Stimulated activated naive B cell treated with anti-CD40 and anti-IgM and Interleukin-4, amounts not matched to agents 10 μg/mL and 1 μg/mL and 100 μg/mL, for 72 hours (primary cell): ENCODE data around the gene GCN1.
"Not testable (repeated sequence)": the region's sequence is repeated elsewhere in the genome, so short reads cannot be mapped to it uniquely, and the experiment has no call there.

Experiments
- ATAC-seq, 2 donors: fragments of 150-1000 bp; cut with Tn5 transposase; replicated peaks; 2 replicates each; pipeline ENCODE4 v1.10.0; 2021; ENCODE audit warnings: moderate library complexity in 1 of 2
- DNase-seq: peaks from one replicate; pipeline ENCODE4 v3.0.0; 2021
- H3K27ac Mint-ChIP-seq: one replicate; pipeline ENCODE4 v1.8.0; 2022; ENCODE audit warnings: mild to moderate bottlenecking, mixed read lengths
- H3K27me3 Mint-ChIP-seq, 2 donors: one replicate each; pipeline ENCODE4 v1.8.0; 2022; ENCODE audit warnings: mixed read lengths in 2 of 2
- H3K36me3 Mint-ChIP-seq, 2 donors: one replicate each; pipeline ENCODE4 v1.8.0; 2022; ENCODE audit warnings: mixed read lengths in 2 of 2, mild to moderate bottlenecking in 1 of 2
- H3K4me1 Mint-ChIP-seq, 2 donors: one replicate each; pipeline ENCODE4 v1.8.0; 2022; ENCODE audit warnings: mixed read lengths in 2 of 2, mild to moderate bottlenecking in 1 of 2
- H3K4me3 Mint-ChIP-seq, 2 donors: one replicate each; pipeline ENCODE4 v1.8.0; 2022; ENCODE audit warnings: mild to moderate bottlenecking in 2 of 2, mixed read lengths in 2 of 2, moderate library complexity in 1 of 2
- H3K9me3 Mint-ChIP-seq, 2 donors: one replicate each; pipeline ENCODE4 v1.8.0; 2022; ENCODE audit warnings: mixed read lengths in 2 of 2, mild to moderate bottlenecking in 1 of 2

GCN1 gene

DNA sequence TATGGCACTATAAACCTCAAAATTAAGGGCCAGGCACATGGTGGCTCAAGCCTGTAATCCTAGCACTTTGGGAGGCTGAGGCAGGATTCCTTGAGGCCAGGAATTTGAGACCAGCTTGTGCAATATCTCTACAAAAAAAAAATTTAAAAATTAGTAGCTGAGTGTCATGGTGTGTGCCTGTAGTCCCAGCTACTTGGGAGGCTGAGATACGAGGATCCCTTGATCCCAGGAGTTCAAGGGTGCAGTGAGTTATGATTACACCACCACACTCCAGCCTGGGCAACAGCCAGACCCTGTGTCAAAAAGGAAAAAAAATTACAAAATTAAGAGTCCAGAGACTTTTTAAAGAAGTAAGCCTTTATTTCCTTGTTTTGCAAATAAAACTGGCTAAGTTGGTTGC, 1.8 kb upstream of the GCN1 start:
- H3K4me1 Mint-ChIP-seq, result peaks cover 36 to 62% of the 10 kb centered on the region in 2 donors
- no peaks in the 10 kb centered on the region for H3K9me3 Mint-ChIP-seq
- peaks cover 38 to 55% of the 10 kb centered on the region in 2 donors for H3K36me3 Mint-ChIP-seq
- DNase-seq (no peak), ATAC-seq (no peak)
- H3K4me3 Mint-ChIP-seq, result peak overlapping the region in 1 of 2 donors; percentile 22
- H3K27ac Mint-ChIP-seq, result peak overlapping the region; percentile 47
- H3K27me3 Mint-ChIP-seq, result no peaks in the 10 kb centered on the region

DNA sequence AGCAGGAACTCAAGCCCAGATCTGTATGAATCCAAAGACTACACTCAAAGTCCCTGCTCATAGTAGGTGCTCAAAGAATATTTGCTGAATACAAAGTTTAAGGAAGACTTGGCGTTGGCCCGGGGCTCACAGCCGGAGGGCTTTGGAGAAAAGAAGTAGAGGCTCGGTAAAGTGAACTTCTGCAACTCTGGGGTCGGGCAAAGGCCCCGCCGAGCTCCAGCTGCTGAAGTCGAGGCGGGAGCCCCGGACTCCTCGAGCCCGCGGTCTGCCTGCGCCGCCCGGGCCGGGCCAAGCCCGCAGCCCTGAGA, 335 bp downstream of the GCN1 start:
- peak overlapping the region; percentile 84 to 85 for H3K4me3 Mint-ChIP-seq
- DNase-seq (no peak), ATAC-seq (peak; percentile 42 to 44)
- no peaks in the 10 kb centered on the region for H3K9me3 Mint-ChIP-seq
- no peaks in the 10 kb centered on the region for H3K27me3 Mint-ChIP-seq
- peak overlapping the region; percentile 96 for H3K27ac Mint-ChIP-seq
- peaks cover 30 to 47% of the 10 kb centered on the region in 2 donors for H3K4me1 Mint-ChIP-seq
- H3K36me3 Mint-ChIP-seq, result peaks cover 24 to 40% of the 10 kb centered on the region in 2 donors

DNA sequence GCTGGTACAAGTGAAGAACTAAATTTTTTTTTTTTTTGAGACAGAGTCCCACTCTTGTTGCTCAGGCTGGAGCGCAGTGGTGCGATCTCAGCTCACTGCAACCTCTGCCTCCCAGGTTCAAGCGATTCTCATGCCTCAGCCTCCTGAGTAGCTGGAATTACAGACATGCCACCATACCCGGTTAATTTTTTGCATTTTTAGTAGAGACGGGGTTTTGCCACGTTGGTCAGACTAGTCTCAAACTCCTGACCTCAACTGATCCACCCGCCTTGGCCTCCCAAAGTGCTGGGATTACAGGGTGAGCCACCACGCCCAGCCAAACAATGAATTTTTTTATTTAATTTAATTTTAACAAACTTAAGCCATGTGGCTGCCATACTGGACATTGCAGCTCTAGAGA, 1.2 kb downstream of the GCN1 start:
- peaks cover 22 to 38% of the 10 kb centered on the region in 2 donors for H3K4me1 Mint-ChIP-seq
- peaks cover 15 to 36% of the 10 kb centered on the region in 2 donors for H3K36me3 Mint-ChIP-seq
- H3K9me3 Mint-ChIP-seq, ATAC-seq, H3K27me3 Mint-ChIP-seq, DNase-seq: not testable (repeated sequence)
- H3K27ac Mint-ChIP-seq, result peak overlapping the region; percentile 96
- peak overlapping the region; percentile 41 to 85 for H3K4me3 Mint-ChIP-seq

DNA sequence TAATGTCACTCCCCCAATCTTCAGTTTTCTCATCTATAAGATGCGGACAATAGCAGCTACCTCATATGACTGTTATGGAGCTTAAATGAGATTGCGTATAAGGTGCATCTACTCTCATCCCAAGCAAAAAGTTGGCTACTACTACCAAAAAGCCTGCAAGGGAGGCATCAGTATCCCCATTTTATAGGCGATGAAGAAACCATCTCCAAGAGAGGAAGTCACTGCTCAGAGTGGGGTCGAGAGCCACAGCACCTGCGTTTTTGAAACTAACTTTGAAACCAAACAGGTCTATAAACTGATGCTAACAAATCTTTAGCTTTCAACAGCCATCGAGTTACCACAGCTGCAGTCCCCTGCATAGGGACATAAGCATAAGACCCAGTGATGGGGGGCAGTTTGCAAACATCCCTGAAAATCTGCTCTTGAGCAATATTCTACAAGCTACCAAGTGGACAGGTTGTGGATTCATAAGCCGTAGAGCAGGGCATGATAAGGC, 3.5 kb downstream of the GCN1 start:
- H3K9me3 Mint-ChIP-seq, result no peaks in the 10 kb centered on the region
- peaks cover 17 to 30% of the 10 kb centered on the region in 2 donors for H3K4me1 Mint-ChIP-seq
- H3K27me3 Mint-ChIP-seq, result no peaks in the 10 kb centered on the region
- no peak overlapping the region for H3K4me3 Mint-ChIP-seq
- ATAC-seq, result no peak
- no peak for DNase-seq
- peaks cover 13 to 38% of the 10 kb centered on the region in 2 donors for H3K36me3 Mint-ChIP-seq
- no peak overlapping the region for H3K27ac Mint-ChIP-seq

DNA sequence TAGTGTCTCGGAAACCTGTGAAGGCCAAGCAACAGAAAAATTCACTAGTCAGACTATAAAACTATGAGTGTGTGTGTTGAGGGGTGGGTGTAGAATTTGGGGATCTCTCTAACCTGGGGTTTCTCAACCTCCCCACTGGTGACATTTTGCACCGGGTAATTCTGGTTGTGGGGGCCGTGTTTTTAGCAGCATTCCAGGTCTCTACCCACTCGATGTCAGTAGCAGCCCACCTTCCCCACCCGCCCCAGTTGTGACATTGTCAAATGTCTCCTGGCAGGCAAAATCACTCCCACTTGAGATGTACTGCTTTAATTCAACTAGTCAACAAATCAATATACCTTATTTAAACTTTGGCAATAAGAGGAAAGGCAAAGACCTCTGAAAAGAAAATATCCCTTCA, 4.1 kb downstream of the GCN1 start:
- Mint-ChIP-seq H3K36me3 (peaks cover 13 to 40% of the 10 kb centered on the region in 2 donors), H3K27me3 (no peaks in the 10 kb centered on the region), H3K9me3 (no peaks in the 10 kb centered on the region), H3K27ac (no peak overlapping the region), H3K4me3 (no peak overlapping the region), H3K4me1 (peaks cover 17 to 30% of the 10 kb centered on the region in 2 donors)
- ATAC-seq (no peak), DNase-seq (no peak)

DNA sequence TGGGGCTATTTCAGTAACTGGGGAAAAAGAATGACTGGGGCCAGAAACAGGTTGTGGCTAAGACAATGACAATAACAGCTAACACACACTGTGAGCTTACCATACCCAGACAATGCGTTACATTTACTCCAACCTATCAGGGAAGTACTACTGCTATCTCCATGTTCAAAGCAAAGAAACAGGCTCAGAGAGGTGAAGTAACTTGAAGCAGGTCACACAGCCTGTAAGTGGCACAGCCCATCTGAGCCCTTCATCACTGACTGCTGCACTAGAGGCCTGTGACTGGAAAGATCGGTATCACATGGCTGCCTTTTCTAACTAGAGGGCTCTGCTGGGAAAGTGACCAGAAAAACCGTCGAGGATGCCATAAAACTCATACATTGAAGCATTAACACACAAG, 7.9 kb downstream of the GCN1 start:
- Mint-ChIP-seq H3K9me3 (no peaks in the 10 kb centered on the region), H3K36me3 (peaks cover 34 to 59% of the 10 kb centered on the region in 2 donors), H3K4me3 (no peak overlapping the region), H3K27ac (no peak overlapping the region), H3K4me1 (peaks cover 10 to 21% of the 10 kb centered on the region in 2 donors), H3K27me3 (no peaks in the 10 kb centered on the region)
- no peak for ATAC-seq
- DNase-seq, result no peak

DNA sequence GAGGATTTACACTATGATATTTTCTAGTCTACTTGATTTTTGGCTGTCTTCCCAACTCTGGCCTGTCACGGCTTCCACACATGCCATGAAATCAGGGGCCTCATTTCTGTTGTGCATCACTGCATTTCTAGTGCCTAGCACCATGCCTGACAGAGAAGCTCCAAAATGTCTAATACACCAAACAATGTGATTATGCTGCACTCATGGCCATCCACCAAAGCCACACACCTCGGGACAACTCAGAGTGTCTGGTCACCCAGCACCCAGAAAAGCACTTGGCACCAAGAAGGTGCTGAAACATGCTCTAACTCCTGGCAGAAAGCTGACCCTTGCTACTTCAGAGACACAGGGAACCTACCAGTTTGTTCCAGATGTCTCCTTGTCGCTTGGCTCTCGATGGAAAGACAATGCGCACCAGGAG, 11.3 kb downstream of the GCN1 start:
- no peak overlapping the region for H3K4me3 Mint-ChIP-seq
- ATAC-seq, result no peak
- H3K27me3 Mint-ChIP-seq, result no peaks in the 10 kb centered on the region
- no peak for DNase-seq
- no peak overlapping the region for H3K27ac Mint-ChIP-seq
- H3K9me3 Mint-ChIP-seq, result no peaks in the 10 kb centered on the region
- H3K4me1 Mint-ChIP-seq, result peaks cover 15 to 20% of the 10 kb centered on the region in 2 donors
- H3K36me3 Mint-ChIP-seq, result peaks cover 49 to 62% of the 10 kb centered on the region in 2 donors

DNA sequence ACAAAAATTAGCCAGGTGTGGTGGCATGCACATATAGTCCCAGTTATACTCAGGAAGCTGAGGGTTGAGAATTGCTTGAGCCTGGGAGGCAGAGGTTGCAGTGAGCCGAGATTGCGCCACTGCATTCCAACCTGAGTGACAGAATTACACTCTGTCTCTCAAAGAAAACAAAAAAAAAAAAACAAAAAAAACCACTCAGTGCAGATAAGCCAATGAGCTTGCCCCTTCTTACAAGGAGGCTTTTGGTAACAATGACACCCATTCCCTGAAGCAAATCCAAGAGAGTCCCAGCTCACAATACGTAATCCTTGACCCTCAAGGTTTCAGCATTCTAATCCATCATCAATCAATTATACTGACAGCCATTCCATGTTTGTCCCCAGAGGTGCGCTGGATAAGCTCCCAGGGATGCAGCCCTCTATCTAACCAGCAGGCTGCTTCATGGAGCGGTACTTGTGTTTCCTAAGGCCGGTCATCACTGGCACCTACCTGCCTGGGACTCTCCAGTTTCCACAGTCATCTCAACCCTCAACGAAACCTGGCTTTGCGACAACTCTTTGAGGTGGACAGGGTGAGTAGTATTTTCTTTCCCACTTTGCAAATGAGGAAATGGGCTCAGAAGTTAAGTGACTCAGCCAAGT, 12.4 kb downstream of the GCN1 start:
- Mint-ChIP-seq H3K27me3 (no peaks in the 10 kb centered on the region), H3K4me3 (no peak overlapping the region), H3K9me3 (no peaks in the 10 kb centered on the region), H3K4me1 (peaks cover 15 to 24% of the 10 kb centered on the region in 2 donors), H3K36me3 (peaks cover 57 to 68% of the 10 kb centered on the region in 2 donors), H3K27ac (no peak overlapping the region)
- ATAC-seq, result peak in 1 of 2 donors; percentile 41
- DNase-seq, result no peak

DNA sequence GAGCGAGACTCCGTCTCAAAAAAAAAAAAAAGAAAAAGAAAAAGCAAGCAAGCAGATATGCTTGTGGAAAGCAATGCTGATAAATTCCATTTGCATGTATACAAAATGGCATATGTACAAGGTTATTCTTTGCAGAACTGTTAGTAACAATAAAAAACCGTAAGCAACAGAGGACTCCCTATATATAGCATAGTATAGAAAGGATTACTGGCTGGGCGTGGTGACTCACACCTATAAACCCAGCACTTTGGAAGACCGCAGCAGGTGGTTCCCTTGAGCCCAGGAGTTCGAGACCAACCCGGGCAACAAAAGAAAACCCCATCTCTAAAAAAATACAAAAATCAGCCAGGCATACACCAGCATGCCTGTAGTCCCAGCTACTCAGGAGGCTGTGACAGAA, 13.5 kb downstream of the GCN1 start:
- H3K4me3 Mint-ChIP-seq, result no peak overlapping the region
- H3K36me3 Mint-ChIP-seq, result peaks cover 58 to 66% of the 10 kb centered on the region in 2 donors

DNA sequence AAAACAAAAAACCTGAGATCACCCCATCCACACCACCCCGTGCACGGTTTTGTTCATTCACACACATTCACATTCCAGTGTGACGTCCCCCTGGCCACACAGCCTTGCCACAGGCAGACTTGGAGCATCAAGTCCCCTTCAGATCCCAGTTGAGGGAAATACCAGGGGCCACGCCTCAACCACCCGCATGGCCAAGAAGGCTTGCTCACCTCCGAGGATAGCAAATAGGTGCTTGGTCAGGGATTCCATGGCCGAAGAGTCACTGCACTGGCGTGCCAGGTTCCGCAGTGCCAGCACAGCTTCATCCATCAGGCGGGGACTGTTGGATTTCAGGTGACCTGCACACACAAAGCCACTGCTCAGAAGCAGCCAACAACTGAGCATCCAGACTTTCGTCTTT, 19.0 kb downstream of the GCN1 start:
- no peaks in the 10 kb centered on the region for H3K27me3 Mint-ChIP-seq
- DNase-seq, result no peak
- H3K4me1 Mint-ChIP-seq, result peaks cover 14 to 22% of the 10 kb centered on the region in 2 donors
- ATAC-seq, result no peak
- H3K9me3 Mint-ChIP-seq, result no peaks in the 10 kb centered on the region
- no peak overlapping the region for H3K4me3 Mint-ChIP-seq
- H3K27ac Mint-ChIP-seq, result peak overlapping the region; percentile 14
- peaks cover 54 to 57% of the 10 kb centered on the region in 2 donors for H3K36me3 Mint-ChIP-seq

More for the DNA sequence above, 13.5 kb downstream of the GCN1 start:
- no peak for DNase-seq
- Mint-ChIP-seq H3K27ac (no peak overlapping the region), H3K9me3 (no peaks in the 10 kb centered on the region), H3K27me3 (no peaks in the 10 kb centered on the region), H3K4me1 (peaks cover 14 to 24% of the 10 kb centered on the region in 2 donors)
- ATAC-seq, result no peak

DNA sequence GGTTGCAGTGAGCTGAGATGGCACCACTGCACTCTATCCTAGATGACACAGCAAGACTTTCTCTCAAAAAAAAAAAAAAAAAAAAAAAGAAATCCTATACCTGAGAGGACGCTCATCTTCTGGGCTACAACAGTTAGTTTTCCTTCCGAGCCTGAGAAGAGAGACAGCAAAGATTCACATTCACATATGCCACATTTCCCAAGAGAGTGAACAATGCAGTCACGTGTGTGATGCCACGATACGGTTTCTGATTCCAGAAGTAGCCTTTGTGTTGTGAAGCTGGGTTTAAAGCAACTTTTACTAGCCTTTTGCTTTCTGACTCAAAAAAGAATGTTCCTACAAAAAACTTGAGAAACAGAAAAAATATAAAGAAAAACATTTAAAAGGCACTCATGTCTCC, 19.5 kb downstream of the GCN1 start:
- Mint-ChIP-seq H3K9me3 (no peaks in the 10 kb centered on the region), H3K36me3 (peaks cover 57 to 60% of the 10 kb centered on the region in 2 donors), H3K27me3 (no peaks in the 10 kb centered on the region), H3K4me3 (no peak overlapping the region), H3K27ac (no peak overlapping the region), H3K4me1 (peaks cover 14 to 22% of the 10 kb centered on the region in 2 donors)
- no peak for DNase-seq
- ATAC-seq, result peak; percentile 74 to 80

DNA sequence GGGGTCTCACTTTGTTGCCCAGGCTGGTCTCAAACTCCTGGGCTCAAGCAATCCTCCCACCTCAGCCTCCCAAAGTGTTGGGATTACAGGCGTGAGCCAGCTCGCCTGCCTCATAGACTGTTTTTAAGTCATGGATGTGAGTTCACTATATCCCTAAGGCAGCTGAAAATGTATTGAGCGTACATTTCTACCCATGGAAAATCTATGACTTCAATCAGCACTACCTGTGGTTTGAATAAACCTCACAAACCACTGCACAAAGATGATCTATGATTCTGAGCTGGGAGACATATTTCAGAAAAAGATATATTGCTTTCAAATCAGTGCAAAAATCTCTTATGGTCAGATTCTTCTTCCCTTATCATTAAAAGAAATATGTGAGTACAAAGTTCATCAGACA, 22.5 kb downstream of the GCN1 start:
- H3K27ac Mint-ChIP-seq, result no peak overlapping the region
- DNase-seq (no peak), ATAC-seq (no peak)
- no peaks in the 10 kb centered on the region for H3K9me3 Mint-ChIP-seq
- no peaks in the 10 kb centered on the region for H3K27me3 Mint-ChIP-seq
- no peak overlapping the region for H3K4me3 Mint-ChIP-seq
- peaks cover 11 to 18% of the 10 kb centered on the region in 2 donors for H3K4me1 Mint-ChIP-seq
- H3K36me3 Mint-ChIP-seq, result peaks cover 45 to 47% of the 10 kb centered on the region in 2 donors

DNA sequence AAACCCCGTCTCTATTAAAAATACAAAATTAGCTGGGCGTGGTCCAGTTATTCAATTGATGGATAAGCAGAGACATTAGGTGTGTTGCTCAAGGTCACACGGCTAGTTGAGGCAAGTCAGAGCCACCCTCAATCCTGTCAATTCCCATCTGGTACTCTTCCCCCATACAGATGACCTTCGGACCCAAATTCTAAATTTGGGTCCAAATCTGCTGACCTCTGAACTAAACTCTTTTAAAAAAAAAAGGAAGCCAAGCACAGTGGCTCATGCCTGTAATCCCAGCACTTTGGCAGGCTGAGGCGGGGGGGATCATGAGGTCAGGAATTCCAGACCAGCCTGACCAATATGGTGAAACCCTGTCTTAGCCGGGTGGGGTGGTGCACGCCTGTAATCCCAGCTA, 23.9 kb downstream of the GCN1 start:
- peaks cover 38 to 40% of the 10 kb centered on the region in 2 donors for H3K36me3 Mint-ChIP-seq

DNA sequence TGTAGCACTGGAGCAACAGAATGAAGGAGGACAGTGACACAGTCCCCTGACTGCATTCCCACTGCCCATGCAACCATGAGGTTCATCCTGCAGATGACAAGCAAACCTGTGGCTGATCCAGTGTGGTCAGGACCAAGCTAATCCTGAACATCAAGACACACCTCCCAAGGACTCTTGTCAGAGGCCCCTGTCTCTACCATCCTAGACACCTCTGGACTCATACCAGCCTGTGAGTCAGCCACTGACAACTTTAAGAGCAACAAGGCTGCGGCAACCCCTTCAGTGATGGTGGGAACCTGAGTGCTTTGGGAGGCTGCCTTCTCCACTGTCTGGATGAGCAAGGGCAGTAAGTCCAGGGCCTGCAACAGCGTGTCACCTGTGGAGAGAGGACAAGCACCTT, 24.6 kb downstream of the GCN1 start:
- Mint-ChIP-seq H3K27me3 (no peaks in the 10 kb centered on the region), H3K27ac (no peak overlapping the region), H3K36me3 (peaks cover 35 to 37% of the 10 kb centered on the region in 2 donors), H3K4me1 (peaks cover 0 to 4% of the 10 kb centered on the region in 2 donors), H3K9me3 (no peaks in the 10 kb centered on the region), H3K4me3 (no peak overlapping the region)
- ATAC-seq (no peak), DNase-seq (no peak)

More for the DNA sequence above, 23.9 kb downstream of the GCN1 start:
- Mint-ChIP-seq H3K4me3 (no peak overlapping the region), H3K4me1 (peaks cover 5 to 7% of the 10 kb centered on the region in 2 donors), H3K27ac (no peak overlapping the region), H3K9me3 (no peaks in the 10 kb centered on the region), H3K27me3 (no peaks in the 10 kb centered on the region)
- DNase-seq, result no peak
- no peak for ATAC-seq

DNA sequence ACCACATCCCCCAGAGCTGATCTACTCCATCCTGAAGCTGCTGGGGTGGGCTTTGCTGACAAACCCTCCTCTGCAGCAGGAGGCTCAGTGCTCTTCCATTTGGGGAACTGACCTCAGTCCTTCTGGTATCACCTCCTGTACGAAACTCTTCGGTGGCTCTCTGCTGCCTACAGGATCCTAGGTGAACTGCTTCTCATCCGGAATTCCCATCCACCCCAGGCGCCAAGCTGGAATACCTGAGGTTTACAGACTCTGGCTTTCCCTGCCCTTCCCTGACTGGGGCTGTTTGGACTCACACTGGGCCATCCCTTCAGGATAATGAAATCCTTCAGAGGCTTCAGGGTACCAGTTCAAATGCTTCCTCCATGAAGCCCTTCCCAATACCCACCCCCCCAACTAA, 26.2 kb downstream of the GCN1 start:
- H3K4me3 Mint-ChIP-seq, result no peak overlapping the region
- H3K27me3 Mint-ChIP-seq, result no peaks in the 10 kb centered on the region
- DNase-seq (no peak), ATAC-seq (no peak)
- H3K4me1 Mint-ChIP-seq, result peaks cover 0 to 2% of the 10 kb centered on the region in 2 donors
- no peaks in the 10 kb centered on the region for H3K9me3 Mint-ChIP-seq
- peak overlapping the region; percentile 66 for H3K27ac Mint-ChIP-seq
- H3K36me3 Mint-ChIP-seq, result peaks cover 35 to 37% of the 10 kb centered on the region in 2 donors
